BE2C (cell line): ENCODE results near the gene ARHGAP12.
A peak's percentile ranks its signal among the peaks of the same experiment; 100 is the strongest.

Experiments used
- DNase-seq: peaks from one replicate; pipeline ENCODE4 v3.0.0-alpha.2; 2020
- H3K27me3 ChIP-seq: fragments of 250-450 bp; sonication (Bioruptor Pico); 2 replicates; pipeline ENCODE4 v1.5.1; 2020; ENCODE audit warnings: mild to moderate bottlenecking
- H3K36me3 ChIP-seq: fragments of 250-450 bp; sonication (Bioruptor Pico); 2 replicates; pipeline ENCODE4 v1.5.1; 2020; ENCODE audit warnings: mild to moderate bottlenecking
- H3K4me1 ChIP-seq: fragments of 250-450 bp; sonication (Bioruptor Pico); 2 replicates; pipeline ENCODE4 v1.5.1; 2020
- H3K4me3 ChIP-seq: 2 replicates; pipeline ENCODE4 v1.5.1; 2011; ENCODE audit warnings: low read depth, low read length
- H3K9me3 ChIP-seq: fragments of 250-450 bp; sonication (Bioruptor Pico); 2 replicates; pipeline ENCODE4 v1.5.1; 2020
- TF ChIP-seq, protein P1 (sequence below): IDR thresholded peaks from 2 replicates; pipeline ENCODE4 v1.5.1; 2012; ENCODE audit warnings: mild to moderate bottlenecking, low read depth, low read length

ARHGAP12 gene

GRCh38 chr10:31762316-31762715 is 166.3 kb downstream of the ARHGAP12 start:
- H3K4me3 ChIP-seq = no peak overlapping the region
- DNase-seq = no peak
- H3K9me3 ChIP-seq = no peaks in the 10 kb centered on the region
- peaks cover 17% of the 10 kb centered on the region for H3K4me1 ChIP-seq
- no peaks in the 10 kb centered on the region for H3K27me3 ChIP-seq
- TF ChIP-seq, protein P1, sequence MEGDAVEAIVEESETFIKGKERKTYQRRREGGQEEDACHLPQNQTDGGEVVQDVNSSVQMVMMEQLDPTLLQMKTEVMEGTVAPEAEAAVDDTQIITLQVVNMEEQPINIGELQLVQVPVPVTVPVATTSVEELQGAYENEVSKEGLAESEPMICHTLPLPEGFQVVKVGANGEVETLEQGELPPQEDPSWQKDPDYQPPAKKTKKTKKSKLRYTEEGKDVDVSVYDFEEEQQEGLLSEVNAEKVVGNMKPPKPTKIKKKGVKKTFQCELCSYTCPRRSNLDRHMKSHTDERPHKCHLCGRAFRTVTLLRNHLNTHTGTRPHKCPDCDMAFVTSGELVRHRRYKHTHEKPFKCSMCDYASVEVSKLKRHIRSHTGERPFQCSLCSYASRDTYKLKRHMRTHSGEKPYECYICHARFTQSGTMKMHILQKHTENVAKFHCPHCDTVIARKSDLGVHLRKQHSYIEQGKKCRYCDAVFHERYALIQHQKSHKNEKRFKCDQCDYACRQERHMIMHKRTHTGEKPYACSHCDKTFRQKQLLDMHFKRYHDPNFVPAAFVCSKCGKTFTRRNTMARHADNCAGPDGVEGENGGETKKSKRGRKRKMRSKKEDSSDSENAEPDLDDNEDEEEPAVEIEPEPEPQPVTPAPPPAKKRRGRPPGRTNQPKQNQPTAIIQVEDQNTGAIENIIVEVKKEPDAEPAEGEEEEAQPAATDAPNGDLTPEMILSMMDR = no peak
- H3K36me3 ChIP-seq = no peaks in the 10 kb centered on the region

- Histone ChIP-seq H3K27me3 (no peaks in the 10 kb centered on the region), H3K4me1 (peaks cover 19% of the 10 kb centered on the region)
- TF ChIP-seq, protein P1 = no peak
Measured at GRCh38 chr10:31761156-31761555, 167.5 kb downstream of the ARHGAP12 start.

DNA sequence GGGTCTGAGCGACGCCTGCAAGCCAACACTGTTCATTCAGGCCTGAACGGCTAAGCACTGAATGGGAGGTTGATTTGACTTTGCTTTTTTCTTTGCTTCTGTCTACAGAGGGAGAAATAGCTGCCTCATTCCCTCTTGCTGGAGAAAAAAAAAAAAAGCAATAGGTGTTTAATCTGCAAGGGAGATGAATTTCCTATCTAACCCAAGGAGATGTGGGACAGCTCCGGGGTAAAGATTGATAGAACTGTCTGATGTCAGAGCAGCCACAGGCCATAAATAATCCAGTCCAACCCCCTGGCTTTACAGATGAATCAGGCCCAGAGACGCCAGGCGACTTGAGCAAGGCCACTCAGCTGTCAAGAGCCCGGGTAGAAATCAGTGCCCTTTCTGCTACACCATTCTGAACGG is 168.0 kb downstream of the ARHGAP12 start:
- DNase-seq = no peak
- TF ChIP-seq, protein P1 = no peak
- no peaks in the 10 kb centered on the region for H3K27me3 ChIP-seq

More at GRCh38 chr10:31761156-31761555, 167.5 kb downstream of the ARHGAP12 start:
- Histone ChIP-seq H3K4me3 (no peak overlapping the region), H3K9me3 (no peaks in the 10 kb centered on the region), H3K36me3 (no peaks in the 10 kb centered on the region)
- DNase-seq = no peak

DNA sequence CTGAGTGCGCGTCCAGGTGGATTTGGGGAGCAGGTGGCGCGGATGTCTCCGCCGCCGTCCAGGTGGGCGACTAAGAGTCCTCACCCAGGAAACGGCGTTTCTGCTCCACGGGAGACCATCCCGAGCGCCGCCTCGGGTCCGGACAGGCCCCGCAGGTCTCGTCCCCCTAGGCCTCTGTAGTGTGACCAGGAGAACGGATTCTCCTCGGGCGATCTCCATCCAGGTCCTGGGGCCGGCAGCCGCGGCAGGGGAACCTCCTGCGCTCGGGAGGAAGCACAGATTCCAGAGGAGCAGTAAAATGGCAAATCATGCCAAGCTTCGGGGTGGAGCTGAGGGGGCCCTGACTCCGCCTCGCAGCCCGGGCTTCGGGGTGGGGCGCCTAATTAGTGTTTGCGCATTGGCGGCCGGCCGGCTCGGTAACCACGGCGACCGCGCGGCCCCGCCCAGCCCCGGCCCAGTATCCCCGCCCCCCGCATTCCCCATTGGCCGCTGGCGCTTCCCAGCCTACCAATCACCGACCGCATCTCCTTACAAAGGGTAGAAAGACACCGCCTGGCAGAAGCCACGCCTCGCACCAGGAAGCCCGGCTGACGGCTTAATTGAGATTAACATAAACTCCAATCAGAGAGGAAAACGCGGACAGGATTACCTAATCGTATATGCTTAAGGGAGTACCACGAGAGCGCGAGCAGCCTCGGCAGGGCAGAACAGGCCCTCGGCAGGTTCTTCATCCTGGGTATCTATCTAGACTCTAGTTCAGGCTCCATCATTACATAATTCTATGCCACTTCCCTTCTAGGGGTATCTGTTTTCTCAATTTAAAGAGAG is 168.6 kb downstream of the ARHGAP12 start:
- H3K4me3 ChIP-seq = peak overlapping the region; percentile 83
- no peaks in the 10 kb centered on the region for H3K27me3 ChIP-seq

More for the DNA sequence above, 168.0 kb downstream of the ARHGAP12 start:
- H3K36me3 ChIP-seq = no peaks in the 10 kb centered on the region
- H3K4me3 ChIP-seq = peak overlapping the region; percentile 31
- H3K9me3 ChIP-seq = no peaks in the 10 kb centered on the region
- peaks cover 19% of the 10 kb centered on the region for H3K4me1 ChIP-seq

DNA sequence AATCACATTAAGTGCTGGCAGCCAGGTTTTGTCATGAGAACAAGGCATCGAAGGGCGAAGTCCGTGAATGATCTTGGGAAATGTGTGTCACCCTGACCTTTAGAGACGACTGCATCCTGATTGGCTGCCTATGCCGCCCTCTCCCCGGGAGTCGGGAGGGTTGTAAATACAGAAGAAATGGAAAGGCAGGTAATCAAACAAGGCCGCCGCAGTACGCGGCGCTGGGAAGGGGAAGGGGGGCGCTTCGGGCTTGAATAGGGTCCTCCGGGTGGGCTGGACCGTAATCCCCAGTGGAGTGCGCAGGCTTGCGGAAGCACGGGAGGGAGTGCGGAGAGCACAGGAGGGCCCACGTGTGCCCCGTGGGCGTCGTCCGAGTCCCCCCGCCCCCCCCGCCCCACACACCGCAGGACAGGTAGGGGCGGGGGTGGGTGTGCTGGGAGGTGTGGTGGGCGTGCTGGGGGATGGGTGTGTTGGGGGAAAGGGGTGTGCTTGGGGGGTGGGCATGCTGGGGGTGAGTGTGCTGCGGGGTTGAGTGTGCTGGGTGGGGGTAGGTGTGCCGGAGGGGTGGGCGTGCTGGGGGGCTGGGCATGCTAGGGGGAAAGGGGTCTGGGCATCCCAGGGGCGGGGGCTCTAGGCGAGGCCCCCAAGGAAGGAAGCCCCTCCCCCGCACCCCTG is 169.4 kb downstream of the ARHGAP12 start:
- no peaks in the 10 kb centered on the region for H3K9me3 ChIP-seq
- TF ChIP-seq, protein P1 = no peak
- peak overlapping the region; percentile 83 for H3K4me3 ChIP-seq
- DNase-seq = peak; percentile 22
- H3K27me3 ChIP-seq = no peaks in the 10 kb centered on the region
- H3K36me3 ChIP-seq = no peaks in the 10 kb centered on the region
- H3K4me1 ChIP-seq = peaks cover 19% of the 10 kb centered on the region

More for the DNA sequence above, 168.6 kb downstream of the ARHGAP12 start:
- H3K4me1 ChIP-seq = peaks cover 19% of the 10 kb centered on the region
- no peaks in the 10 kb centered on the region for H3K36me3 ChIP-seq
- DNase-seq = peak; percentile 94
- TF ChIP-seq, protein P1 = no peak
- H3K9me3 ChIP-seq = no peaks in the 10 kb centered on the region
